GM21390 (cell line): ENCODE data around the gene PFKFB3.
"Not testable (repeated sequence)": the region's sequence is repeated elsewhere in the genome, so short reads cannot be mapped to it uniquely, and the experiment has no call there.

Source experiments
- ATAC-seq: cut with Tn5 transposase; IDR thresholded peaks from one replicate; pipeline ENCODE4 v1.9.1; 2021; ENCODE audit not compliant: unreplicated experiment

The PFKFB3 gene

DNA sequence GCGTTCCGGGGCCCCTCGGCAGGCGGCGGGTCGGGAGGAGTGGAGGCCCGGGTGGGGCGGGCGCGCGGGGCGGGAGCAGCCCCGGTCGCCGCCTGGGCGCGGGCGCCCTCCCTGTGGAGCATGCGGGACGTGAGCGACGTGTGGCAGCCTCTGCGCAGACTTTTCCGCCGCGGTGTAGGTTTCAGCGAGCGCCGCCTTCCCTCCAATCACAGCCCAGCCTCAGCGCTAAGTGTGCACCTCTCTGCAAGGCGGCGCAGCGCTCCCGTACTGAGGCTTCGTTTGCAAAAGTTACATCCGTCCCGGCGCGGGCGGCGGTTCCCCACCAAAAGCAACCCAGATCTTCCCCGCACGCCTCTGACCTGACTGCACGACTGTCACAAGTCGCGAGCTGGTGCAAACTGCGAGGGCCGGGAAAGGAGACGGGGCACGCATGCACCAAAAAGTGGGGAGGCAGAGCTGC lies 1.2 kb upstream of the PFKFB3 start:
- ATAC-seq: peak; percentile 49

DNA sequence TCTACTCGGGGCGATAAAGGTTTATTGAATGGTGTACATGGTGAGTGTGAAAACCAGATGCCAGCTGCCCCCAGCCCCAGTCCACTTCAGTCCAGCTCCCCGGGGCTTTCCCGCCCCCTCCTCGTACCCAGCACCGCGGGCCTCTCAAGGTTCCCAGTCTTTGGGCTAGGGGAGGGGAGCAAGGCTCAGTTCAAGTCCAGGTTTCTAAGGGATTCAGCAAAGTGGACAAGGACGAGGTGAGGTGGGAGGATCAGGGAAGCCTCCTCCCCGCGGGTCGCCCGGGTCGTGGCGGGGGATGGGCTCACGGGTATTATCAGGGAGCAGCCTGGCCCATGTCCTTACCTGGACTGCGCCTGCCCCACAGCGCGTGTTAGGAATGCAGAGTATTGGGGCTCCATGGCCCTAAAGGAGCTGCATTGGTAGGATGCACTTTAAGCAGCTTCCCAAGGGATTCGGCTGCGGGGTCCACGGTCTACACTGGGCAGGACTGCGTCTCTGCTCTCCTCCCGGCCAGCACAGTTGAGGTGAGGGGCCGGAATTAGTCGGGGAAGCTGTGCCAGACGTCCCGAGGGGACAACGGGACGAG lies 541 bp upstream of the PFKFB3 start:
- no peak for ATAC-seq

DNA sequence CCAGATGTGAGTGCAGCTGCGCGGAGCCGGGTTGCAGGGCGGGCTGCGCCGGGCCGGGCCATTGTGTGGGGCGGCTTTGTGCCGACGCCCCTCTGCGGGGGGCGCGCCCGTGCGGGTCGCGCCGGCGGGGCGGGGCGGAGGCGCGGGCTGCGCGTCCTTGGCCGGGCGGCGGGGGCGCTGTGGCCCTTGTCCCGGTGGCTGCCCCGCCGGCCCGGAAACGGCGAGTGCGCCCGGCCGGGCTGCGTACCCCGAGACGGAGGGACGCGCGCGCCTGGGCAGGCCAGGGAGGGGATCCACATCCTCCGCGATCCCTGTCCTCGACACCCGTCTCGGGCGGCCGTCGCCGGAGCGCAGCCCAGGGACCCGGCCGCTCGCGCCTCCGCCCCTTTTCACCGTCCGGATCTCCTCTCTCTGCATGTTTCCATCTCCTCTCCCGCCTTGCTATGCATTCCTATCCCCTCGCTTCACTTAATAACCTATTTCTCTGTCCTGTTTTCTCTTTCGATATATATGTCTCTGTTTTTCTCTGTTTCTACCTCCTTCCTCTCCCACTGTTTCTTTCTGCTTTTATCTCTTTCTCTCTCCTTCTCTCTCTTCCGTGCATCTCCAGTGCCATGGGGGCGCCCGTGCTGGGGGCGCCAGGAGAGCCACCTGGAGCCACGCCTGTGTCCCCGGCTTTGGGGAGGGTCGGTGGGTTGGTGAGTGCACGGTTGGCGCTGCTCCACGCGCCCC lies 765 bp downstream of the PFKFB3 start:
- ATAC-seq: peak; percentile 38

DNA sequence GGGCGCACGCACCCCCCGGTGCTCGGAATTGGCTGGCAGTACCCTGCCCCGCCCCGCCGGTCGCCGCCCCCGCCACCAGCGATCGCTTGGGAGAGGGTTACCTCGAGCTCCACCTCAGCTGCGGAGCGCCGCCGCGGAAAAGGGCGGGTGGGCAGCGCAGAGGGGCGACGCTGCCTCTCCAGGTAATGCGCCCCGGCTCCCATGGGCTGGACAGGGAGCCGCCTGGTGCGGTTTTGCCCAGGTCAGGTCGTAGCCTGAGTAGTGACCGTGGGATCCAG lies 1.3 kb downstream of the PFKFB3 start:
- ATAC-seq: no peak

DNA sequence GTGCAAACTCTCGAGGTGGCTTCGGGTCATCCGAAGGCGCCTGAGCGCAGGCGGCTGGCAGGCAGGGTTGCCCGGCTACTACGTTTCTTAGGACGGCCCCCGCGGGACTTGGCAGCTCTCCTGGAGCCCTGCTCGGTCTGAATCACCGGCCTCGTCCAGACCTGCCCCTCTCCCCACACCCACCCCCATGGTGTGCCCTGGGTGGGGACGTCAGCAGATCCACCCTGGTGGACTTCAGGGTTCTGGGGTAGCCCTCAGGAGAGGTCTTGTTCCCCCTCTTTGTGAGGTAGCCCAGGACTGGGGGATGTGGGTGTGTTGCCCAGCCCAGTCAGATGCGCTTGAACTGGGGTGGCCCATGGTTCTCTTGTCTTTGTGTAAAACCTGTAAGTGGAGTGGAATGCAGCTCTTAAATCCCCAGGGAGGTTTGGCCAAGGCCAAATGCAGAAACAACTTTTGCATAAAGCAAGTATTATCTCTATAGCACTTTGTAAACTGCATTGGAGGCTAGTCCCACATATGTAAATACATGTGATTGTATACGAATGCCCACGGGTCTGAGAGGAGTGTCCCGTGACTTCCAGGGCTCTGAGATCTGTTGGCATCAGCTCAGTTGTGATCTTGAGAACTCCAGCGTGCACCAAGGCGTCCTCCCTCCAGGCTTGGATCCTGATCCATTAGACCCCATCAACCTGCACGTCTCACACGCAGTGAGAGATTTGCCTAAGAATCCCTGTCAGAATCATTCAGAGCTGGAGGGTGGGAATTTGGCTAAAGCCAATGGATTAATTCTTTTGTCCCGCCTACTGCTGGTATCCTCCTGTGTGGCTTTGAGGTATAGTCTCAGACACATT lies 1.8 kb downstream of the PFKFB3 start:
- ATAC-seq: no peak

DNA sequence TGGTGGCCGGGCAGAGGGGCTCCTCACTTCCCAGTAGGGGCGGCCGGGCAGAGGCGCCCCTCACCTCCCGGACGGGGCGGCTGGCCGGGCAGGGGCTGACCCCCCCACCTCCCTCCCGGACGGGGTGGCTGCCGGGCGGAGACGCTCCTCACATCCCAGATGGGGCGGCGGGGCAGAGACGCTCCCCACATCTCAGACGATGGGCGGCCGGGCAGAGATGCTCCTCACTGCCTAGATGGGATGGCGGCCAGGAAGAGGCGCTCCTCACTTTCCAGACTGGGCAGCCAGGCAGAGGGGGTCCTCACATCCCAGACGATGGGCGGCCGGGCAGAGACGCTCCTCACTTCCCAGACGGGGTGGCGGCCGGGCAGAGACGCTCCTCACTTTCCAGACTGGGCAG lies 3.8 kb downstream of the PFKFB3 start:
- ATAC-seq: not testable (repeated sequence)

DNA sequence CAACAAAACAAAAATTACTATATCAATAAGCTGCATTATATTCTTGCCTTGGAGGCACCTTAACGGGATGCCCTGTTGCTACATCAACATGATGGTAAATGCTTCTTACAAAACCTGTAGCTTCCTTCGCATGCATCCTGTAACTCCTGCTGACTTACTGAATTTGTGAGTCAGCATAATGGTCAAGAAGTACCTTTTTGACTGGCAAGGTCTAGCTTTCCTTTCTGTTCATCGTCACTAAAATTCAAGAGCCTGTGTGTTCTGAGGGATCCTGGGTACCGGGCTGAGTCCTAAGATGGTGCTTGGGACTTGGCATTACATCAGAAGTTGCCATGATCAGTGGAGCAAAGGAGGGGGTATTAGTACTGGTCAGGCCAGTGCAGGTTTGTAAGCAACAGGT lies 4.9 kb downstream of the PFKFB3 start:
- no peak for ATAC-seq

DNA sequence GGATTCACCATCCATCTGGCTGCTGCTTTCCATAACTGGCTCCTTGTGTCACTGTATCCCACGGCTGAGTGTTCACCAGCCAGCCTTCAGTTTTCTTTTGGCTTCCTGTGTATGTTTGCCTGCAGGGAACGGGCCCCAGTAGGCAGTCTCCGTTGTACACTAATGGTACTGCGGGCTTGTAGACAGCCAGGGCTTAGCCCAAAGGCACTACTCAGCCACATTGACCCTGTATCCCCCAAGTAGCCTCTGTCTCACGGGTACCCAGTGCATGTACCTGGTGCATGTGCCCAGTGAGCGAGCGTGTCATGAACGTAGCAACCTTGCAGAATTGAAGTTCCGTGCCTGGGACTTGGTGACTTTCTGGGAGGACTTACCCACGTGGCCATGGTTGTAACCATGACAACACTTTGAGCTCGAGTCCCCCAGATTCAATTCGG lies 6.1 kb downstream of the PFKFB3 start:
- ATAC-seq: no peak

DNA sequence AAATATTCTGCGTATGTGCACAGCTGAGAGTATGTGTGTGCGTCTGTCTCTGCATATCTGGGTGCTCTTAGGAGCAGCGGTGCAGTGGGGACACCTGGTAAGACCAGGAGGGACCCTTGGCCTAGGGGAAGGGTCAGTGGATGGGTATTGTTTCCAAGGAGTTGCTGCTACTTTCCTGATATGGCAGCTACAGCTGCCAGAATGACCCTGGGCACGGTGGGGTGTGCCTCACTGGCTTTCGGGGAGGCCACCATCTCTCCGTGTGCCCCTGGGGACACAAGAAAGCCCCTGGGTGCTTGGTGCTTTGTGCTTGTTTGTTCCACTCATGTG lies 8.6 kb downstream of the PFKFB3 start:
- no peak for ATAC-seq

DNA sequence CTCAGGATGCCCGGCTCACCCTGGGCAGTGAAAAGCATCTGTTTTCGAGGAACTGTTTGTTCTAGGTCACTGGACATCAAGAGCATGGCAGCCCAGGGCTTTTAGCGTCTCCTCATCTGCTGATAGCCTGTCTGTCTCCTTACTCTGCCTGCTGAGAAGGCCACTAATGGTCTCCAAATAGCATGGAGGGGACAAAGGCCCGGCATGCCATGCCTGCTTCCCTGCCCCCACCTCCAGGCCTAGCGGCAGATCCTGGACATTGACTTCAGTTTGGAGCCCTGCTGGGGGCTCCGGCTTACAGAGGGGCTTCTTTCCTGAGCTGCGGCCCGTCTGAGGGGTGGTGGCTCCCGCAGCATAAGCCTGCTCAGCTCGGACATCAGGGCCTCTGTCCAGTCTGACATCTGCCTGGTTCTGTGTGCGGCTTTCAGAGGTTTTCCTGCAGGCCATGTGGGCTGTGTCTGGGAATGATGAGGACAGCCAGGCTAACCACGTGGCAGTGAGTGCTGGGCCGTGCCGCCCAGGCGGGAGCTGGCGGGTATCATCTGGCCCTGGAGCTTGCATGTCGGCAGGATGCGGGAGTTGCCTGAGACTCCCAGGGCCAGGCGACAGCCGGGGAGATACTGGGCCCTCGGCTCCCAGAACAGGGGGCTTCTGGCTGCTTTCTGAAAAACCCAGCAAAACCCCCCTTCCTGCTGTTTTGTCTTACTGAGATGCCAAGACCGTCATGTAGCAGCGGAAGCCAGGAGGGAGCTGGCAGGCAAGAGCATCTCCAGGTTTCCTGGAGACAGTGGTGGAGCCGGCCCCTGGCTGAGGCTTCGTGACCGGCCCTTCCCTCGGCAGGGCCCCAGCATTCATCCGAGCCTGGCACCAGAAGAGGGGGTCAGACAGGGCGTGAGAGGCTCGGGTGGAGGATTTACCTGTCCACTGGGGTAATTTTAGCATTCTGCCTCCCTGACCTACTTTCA lies 9.2 kb downstream of the PFKFB3 start:
- no peak for ATAC-seq

DNA sequence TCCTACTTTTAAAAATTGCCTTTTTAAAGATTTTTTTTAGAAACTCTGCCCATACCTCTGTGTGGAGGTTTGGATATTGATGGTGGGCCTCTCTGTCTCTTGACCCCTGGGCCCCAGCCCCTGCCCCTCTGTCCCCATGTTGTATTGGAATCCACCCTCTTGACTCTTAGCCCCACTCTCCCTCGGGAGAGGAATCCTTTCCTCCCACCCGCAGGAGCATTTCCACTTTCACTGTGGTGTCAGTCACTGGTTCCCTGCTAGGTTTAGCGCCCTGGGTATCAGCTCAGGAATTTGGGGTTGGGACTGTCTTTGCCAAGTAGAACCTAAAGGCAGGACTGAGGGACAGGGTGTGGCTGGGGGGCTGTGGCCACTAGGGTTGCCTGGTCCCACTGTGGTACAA lies 10.1 kb downstream of the PFKFB3 start:
- no peak for ATAC-seq

DNA sequence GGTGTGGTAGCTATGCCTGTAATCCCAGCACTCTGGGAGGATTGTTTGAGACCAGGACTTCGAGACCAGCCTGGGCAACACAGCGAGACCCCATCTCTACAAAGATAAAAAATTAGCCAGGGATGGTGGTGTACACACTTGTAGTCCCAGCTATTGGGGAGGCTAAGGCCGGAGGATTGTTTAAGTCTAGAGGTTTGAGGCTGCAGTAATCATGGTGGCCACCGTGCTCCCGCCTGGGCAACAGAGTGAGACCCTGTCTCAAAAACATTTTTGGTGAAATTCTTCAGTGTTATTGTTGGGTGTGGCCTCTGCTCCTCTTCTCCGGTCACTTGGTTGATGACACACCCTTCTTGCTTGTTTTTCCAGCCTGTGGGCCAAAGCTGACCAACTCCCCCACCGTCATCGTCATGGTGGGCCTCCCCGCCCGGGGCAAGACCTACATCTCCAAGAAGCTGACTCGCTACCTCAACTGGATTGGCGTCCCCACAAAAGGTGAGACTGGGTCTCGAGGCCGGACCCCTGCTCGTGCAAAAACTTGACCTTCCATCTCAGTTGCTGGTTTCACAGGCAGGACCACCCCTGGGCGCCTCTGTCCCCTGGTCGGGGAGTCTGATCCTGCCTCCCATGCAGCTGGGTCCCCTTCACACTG lies 10.6 kb downstream of the PFKFB3 start:
- ATAC-seq: no peak

DNA sequence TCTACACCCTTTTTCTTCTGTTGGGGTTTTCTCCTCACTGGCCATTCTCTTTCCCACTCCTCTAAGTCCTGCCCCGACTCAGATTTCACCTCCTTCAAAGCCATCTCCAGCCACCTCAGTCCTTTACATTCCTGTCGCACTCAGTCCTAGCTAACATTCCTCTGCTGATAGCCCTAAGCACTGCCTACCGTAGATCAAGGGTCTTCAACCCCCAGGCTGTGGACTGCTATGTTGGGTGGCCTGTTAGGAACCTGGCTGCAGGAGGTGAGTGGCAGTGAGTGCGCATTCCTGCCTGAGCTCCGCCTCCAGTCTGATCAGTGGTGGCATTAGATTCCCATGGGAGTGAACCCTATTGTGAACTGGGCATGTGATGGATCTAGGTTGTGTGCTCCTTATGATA lies 11.2 kb downstream of the PFKFB3 start:
- ATAC-seq: no peak

DNA sequence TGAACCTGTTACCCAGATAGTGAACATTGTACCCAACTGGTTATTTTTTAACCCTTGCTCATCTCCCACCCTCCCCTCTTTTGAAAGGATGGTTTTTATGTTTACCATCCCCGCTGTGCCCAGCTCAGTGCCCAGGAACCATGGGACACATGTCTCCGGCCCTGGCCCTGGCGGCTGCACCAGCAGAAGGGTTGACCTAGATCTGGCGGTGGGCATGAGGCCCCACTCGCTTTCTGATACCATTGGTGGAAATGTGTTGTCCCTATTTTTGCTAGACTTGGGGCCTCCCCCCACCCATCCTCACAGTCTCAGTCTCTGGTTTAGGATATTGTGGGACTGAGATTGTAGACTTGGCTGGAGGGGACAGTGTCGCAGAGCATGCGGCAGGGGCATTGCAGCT lies 11.9 kb downstream of the PFKFB3 start:
- ATAC-seq: no peak

DNA sequence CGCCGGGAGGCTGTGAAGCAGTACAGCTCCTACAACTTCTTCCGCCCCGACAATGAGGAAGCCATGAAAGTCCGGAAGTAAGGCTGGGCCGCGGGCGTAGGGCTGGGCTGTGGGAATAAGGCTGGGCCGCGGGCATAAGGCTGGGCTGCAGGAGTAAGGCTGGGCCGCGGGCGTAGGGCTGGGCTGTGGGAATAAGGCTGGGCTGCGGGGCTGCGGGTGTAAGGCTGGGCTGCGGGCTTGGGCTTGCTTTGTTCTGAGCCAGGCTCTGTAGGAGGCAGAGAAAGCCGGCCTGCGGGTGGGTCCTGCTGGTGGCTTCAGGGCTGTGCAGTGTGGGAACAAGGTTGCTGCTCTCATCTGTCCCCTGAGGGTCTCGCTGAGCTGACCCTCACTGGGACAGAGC lies 12.5 kb downstream of the PFKFB3 start:
- ATAC-seq: no peak

DNA sequence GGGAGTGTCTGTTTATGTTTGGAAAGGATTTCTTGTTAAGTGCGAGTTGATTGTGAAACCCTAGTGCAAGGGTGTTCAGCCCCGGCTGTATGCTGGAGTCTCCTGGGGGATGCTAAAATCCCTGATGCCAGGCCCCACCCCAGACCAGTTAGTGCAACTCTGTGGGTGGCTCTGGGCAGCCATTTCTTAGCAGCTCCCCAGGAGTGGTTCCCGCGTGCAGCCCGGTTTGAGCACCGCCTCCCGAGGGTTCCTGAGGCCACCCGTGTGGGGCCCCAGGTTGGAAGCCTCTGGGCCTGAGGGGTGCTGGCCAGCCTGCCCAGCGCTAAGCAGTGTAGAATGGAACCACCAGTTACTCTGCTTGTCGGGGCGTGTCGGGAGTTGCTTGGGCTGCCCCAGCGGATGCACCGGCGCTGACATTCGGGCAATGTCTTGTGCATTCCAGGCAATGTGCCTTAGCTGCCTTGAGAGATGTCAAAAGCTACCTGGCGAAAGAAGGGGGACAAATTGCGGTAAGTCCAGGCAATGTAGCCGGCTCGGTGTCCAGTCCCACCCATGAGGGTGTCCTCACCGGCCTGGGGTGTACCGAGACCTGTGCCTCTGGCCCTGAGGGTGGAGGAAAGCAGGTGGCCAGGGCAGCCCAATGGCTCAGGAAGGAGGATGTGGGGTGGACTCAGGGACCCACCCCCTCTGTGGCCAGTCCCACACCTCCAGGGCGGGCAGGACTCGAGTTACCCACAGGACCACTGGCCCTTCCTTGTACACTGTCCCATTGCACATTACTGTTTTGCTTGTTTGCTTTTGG lies 13.2 kb downstream of the PFKFB3 start:
- ATAC-seq: no peak

DNA sequence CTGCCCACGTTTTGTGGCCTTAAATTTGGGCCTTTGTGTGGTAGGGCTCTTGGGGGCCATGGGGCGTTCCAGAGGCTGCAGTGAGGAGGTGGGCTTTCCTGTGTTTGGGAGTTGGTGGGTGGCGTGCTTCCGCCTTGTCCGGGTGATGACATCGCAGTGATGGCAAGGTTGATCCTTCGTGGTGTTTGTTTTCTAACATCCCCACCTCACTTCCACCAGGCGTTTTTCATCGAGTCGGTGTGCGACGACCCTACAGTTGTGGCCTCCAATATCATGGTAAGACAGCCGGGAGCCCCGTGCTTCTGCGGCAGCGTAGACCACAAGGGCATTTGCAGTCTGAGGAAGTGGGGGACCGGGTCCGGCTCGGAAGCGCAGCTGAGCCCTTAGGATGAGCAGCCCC lies 14.2 kb downstream of the PFKFB3 start:
- no peak for ATAC-seq

DNA sequence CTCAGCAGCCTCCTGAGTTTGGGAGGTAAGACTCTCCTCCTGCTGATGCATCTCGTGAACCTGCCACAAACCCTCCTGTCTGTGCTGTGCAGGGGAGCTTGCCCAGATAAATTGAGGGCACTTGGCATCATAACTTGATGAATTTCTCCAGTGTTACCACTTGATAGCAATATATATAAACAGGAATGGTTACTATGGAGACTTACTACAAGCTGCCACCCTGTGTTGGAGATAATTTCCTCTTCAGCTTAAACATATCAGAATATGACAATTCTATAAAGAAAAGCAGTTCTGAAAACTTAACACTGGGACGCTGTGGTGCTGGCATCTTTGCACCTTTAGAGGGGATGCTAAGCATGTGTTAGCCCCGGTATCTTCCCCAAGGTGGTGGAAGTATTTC lies 14.9 kb downstream of the PFKFB3 start:
- no peak for ATAC-seq

DNA sequence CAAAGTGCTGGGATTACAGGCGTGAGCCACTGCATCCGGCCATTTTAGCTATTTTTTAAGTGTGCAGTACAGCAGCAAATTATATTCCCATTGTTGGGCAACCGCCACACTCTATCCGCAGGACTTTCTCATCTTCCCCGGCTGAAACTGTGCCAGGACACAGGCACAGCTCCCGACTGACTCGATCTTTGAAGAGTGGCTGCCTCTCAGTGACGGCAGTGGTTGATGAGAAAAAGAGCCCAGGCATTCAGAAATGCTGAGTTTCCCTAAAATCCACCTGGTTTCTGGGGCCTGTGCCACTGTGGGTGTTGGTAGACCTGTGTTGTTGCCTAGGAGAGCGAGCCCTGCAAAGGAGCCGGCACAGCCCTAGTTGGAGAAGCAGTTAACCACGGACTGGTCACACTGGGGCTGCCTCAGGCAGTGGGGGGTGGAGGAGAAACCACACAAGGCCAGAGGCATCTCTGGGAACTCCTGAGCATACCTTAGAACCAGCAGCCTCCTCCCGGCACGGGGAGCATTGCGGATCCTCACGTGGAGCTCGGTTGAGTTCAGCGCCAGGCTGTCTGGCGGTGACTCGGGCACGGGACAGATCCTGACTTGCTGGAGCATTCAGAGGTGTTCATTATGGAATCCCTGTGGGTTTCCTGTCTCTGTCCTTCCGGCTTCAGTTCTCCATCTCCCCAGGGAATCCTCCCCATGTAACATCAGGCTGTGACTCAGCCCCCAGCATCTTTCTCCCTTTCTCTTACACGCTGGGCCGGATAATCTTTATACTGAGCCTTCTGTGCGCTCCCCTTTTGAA lies 16.2 kb downstream of the PFKFB3 start:
- ATAC-seq: no peak
